Left lung (tissue), 10 donors: Measurements from ENCODE around the gene KEAP1. TPM values are rescaled to one million over a fixed set of nuclear protein-coding genes. Genes with fewer than 3 reads are reported as not detected.
"Not testable (repeated sequence)": the region's sequence is repeated elsewhere in the genome, so short reads cannot be mapped to it uniquely, and the experiment has no call there.

Source experiments
- ATAC-seq: fragments of 200-7000 bp; cut with Tn5 transposase; one replicate; pipeline ENCODE4 v1.9.1; 2020; ENCODE audit warnings: moderate library complexity
- DNase-seq, 4 donors: peaks; one replicate each; pipeline ENCODE4 v3.0.0-alpha.2; 2013 to 2020
- H3K27ac ChIP-seq, 2 donors: fragments of 200-600 bp; sonication (generic) in 1 of 2; one replicate each; pipeline versions ENCODE4 v1.5.0 to v1.8.0; 2020 to 2021
- H3K27me3 ChIP-seq, 2 donors: fragments of 200-600 bp; sonication (generic) in 1 of 2; one replicate each; pipeline versions ENCODE4 v1.5.0 to v1.8.0; 2020 to 2021
- H3K36me3 ChIP-seq, 2 donors: fragments of 200-600 bp; sonication (generic) in 1 of 2; one replicate each; pipeline versions ENCODE4 v1.5.0 to v1.8.0; 2020 to 2021
- H3K4me1 ChIP-seq, 2 donors: fragments of 200-600 bp; one replicate each; pipeline ENCODE4 v1.8.0; 2021
- H3K4me3 ChIP-seq, 2 donors: fragments of 200-600 bp; sonication (generic) in 1 of 2; one replicate each; pipeline versions ENCODE4 v1.5.0 to v1.8.0; 2020 to 2021; ENCODE audit warnings: mild to moderate bottlenecking in 1 of 2
- H3K9me3 ChIP-seq, 2 donors: fragments of 200-600 bp; sonication (generic) in 1 of 2; one replicate each; pipeline versions ENCODE4 v1.5.0 to v1.8.0; 2020 to 2021
- intact Hi-C, 2 donors: fragments of 100-400 bp; cut with DNase I; formaldehyde crosslinking; loops; one replicate each; pipeline versions ENCODE4 v1.11.2 to v1.14.2; 2022
- polyA plus RNA-seq, 6 donors: library from polyadenylated mRNA; unstranded; fragments of 120-200 nt; gene quantifications; one replicate each; pipeline ENCODE4 v1.2.1, GENCODE V29; 2013; ENCODE audit not compliant: insufficient read length in 6 of 6
- total RNA-seq, 2 donors: library from RNA; stranded (reverse); fragmentation: NEBNext Ultra II Directional; extraction: Animal tissue kit (Norgen Biotek cat#: 25700); gene quantifications; one replicate each; pipeline ENCODE4 v1.2.1, GENCODE V29; 2021
- TF ChIP-seq, protein P1 (sequence below), 2 donors: fragments of 200-600 bp; sonication (generic) in 1 of 2; IDR thresholded peaks; one replicate each; pipeline versions ENCODE4 v1.5.0 to v1.8.0; 2021; ENCODE audit warnings: antibody characterized with exemption in 2 of 2
- donor health status: DM: no; HTN: yes; CAD: no.
- donor health status: DM: no; HTN: no; CAD: no.

Gene KEAP1
- total and polyA plus RNA-seq, 8 donors: 56.0 to 82.2 (median 75.8) TPM

GRCh38 chr19:10537668-10538067 lies 34.5 kb upstream of the KEAP1 start:
- Histone ChIP-seq H3K9me3 (peaks cover 0 to under 1% of the 10 kb centered on the region in 2 donors), H3K27ac (no peak overlapping the region), H3K36me3 (no peaks in the 10 kb centered on the region), H3K4me1 (peaks cover 0 to 14% of the 10 kb centered on the region in 2 donors), H3K4me3 (no peak overlapping the region), H3K27me3 (peaks cover 0 to 21% of the 10 kb centered on the region in 2 donors)
- no peak for ATAC-seq
- intact Hi-C loops: no loop called here
- TF ChIP-seq, protein P1, sequence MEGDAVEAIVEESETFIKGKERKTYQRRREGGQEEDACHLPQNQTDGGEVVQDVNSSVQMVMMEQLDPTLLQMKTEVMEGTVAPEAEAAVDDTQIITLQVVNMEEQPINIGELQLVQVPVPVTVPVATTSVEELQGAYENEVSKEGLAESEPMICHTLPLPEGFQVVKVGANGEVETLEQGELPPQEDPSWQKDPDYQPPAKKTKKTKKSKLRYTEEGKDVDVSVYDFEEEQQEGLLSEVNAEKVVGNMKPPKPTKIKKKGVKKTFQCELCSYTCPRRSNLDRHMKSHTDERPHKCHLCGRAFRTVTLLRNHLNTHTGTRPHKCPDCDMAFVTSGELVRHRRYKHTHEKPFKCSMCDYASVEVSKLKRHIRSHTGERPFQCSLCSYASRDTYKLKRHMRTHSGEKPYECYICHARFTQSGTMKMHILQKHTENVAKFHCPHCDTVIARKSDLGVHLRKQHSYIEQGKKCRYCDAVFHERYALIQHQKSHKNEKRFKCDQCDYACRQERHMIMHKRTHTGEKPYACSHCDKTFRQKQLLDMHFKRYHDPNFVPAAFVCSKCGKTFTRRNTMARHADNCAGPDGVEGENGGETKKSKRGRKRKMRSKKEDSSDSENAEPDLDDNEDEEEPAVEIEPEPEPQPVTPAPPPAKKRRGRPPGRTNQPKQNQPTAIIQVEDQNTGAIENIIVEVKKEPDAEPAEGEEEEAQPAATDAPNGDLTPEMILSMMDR (IDR thresholded peaks at IDR 0.05): no peak
- DNase-seq: no peak

GRCh38 chr19:10535613-10536012 lies 32.5 kb upstream of the KEAP1 start:
- no peak for ATAC-seq
- TF ChIP-seq, protein P1 (IDR thresholded peaks at IDR 0.05): no peak
- intact Hi-C loops: no loop called here

DNA sequence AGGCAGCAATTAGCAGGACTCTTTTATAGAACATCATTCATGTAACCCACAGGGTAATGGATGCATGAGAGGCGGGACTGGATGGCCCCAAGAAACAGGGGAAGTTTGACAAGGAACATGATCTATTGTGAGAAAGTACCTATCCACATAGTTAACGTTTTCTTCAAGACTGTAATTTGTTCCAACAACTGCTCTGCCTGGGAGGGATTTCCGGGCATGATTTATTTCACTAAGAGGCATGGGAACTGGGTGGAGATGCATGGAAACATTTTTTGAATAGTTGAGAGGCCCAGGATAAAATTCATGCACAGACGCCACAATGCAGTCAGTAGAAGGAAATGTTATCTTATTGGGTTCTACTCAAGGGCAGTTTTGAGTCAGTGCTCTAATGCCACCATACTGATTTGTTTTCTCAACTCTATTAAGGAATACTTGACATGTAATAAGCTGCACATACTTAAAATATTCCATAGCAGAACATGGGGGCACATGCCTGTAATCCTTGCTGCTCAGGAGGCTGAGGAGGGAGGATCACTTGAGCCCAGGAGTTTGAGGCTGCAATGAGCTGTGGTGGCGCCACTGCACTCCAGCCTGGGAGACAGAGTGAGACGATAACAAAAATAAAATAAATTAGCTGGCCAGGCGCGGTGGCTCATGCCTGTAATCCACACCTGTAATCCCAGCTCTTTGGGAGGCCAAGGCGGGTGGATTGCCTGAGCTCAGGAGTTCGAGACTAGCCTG lies 30.7 kb upstream of the KEAP1 start:
- H3K36me3 ChIP-seq: no peaks in the 10 kb centered on the region
- no peak overlapping the region for H3K4me3 ChIP-seq
- peaks cover 0 to 2% of the 10 kb centered on the region in 2 donors for H3K9me3 ChIP-seq
- no peak for DNase-seq
- no peak for ATAC-seq
- H3K27me3 ChIP-seq: peaks cover 0 to 17% of the 10 kb centered on the region in 2 donors
- H3K4me1 ChIP-seq: peaks cover 0 to under 1% of the 10 kb centered on the region in 2 donors
- intact Hi-C loops: no loop called here
- TF ChIP-seq, protein P1 (IDR thresholded peaks at IDR 0.05): no peak
- H3K27ac ChIP-seq: no peak overlapping the region

More at GRCh38 chr19:10535613-10536012, 32.5 kb upstream of the KEAP1 start:
- no peak overlapping the region for H3K27ac ChIP-seq
- peaks cover 0 to 2% of the 10 kb centered on the region in 2 donors for H3K9me3 ChIP-seq
- H3K36me3 ChIP-seq: no peaks in the 10 kb centered on the region
- peaks cover 0 to 21% of the 10 kb centered on the region in 2 donors for H3K27me3 ChIP-seq
- DNase-seq: no peak
- peaks cover 0 to 7% of the 10 kb centered on the region in 2 donors for H3K4me1 ChIP-seq
- no peak overlapping the region for H3K4me3 ChIP-seq

DNA sequence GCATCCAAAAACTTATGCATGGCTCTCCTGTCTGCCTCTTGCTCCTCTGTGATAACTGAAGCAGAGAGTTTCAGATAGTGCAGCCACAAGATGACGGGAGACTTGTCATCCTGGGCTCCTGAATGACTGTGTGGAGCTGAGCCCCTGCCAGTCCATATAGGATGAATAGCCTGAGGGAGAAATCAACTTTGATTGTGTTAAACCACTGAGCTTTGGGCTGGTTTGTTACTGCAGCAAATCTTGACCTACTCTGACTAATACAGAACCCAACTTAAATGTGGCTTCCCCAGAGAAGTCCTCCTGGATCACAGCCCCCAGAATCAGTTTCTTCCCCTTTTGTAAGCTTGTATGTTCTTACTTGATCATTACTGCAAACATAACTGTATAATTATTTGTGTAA lies 29.3 kb upstream of the KEAP1 start:
- no peak overlapping the region for H3K27ac ChIP-seq
- H3K27me3 ChIP-seq: peaks cover 0 to 6% of the 10 kb centered on the region in 2 donors
- no peaks in the 10 kb centered on the region for H3K4me1 ChIP-seq
- intact Hi-C loops: no loop called here
- TF ChIP-seq, protein P1 (IDR thresholded peaks at IDR 0.05): no peak
- H3K36me3 ChIP-seq: no peaks in the 10 kb centered on the region
- DNase-seq (no peak), ATAC-seq (no peak)
- no peak overlapping the region for H3K4me3 ChIP-seq
- peaks cover 0 to 2% of the 10 kb centered on the region in 2 donors for H3K9me3 ChIP-seq

DNA sequence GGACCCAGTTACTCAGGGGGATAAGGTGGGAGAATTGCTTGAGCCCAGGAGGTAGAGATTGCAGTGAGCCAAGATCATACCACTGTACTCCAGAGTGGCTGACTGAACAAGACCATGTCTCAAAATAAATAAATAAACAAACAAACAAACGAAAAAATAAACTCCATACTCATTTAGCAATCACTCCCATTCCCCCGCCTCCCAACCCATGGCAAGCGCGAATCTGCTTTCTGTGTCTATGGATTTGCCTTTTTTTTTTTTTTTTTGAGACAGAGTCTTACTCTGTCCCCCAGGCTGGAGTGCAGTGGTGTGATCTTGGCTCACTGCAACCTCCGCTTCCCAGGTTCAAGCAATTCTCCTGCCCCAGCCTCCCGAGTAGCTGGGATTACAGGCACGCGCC lies 23.7 kb upstream of the KEAP1 start:
- peaks cover 0 to 12% of the 10 kb centered on the region in 2 donors for H3K27me3 ChIP-seq
- intact Hi-C loops, H3K27ac ChIP-seq, H3K4me3 ChIP-seq, H3K36me3 ChIP-seq, DNase-seq, H3K9me3 ChIP-seq, ATAC-seq, H3K4me1 ChIP-seq: not testable (repeated sequence)
